C4-2B (cell line): Measurements from ENCODE around the gene CDK14.

Source experiments
- CTCF ChIP-seq: fragments of 450-650 bp; conservative IDR thresholded peaks from 2 replicates; pipeline ENCODE4 v1.5.1; 2017; ENCODE audit warnings: mild to moderate bottlenecking
- ZFX ChIP-seq: fragments of 450-650 bp; IDR thresholded peaks from 2 replicates; pipeline ENCODE4 v1.6.1; 2017

- TF ChIP-seq CTCF (no peak), ZFX (no peak)
These were observed 490.1 kb downstream of the CDK14 start for GRCh38 chr7:91086200-91086599.
